Measurements from ENCODE around the gene NT5C1A. TPM values are rescaled to one million over a fixed set of nuclear protein-coding genes. Genes with fewer than 3 reads are reported as not detected.

Gene NT5C1A
- total RNA-seq, 1 donor from 2014 or later, result not detected

DNA sequence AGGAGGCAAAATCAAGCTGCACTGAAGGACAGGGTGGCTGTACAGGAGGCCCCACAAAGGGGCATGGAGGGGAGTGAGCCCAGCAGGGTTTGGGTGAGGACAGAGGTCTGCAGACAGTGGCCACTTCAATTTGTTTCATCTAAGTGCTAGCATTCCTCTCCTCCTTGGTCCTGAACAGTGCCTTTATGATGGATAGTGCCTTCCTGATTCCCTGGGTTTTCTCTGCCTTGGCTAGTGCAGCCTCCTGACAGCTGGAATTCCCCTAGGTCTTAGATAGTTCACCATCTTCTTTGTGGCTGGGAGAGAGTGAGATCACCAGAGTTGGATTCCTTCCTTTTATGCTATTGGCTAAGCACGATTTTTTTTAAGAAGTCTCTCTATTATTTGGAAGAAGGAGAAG lies 23.1 kb upstream of the NT5C1A start:
- peaks cover 25% of the 10 kb centered on the region for H3K27me3 Mint-ChIP-seq (ENCODE audit: unreplicated experiment)
- no peak for DNase-seq (ENCODE audit: low spot score)
- no peak overlapping the region for H3K4me3 Mint-ChIP-seq (ENCODE audit: unreplicated experiment)
- peaks cover 5% of the 10 kb centered on the region for H3K4me1 Mint-ChIP-seq (ENCODE audit: unreplicated experiment)
- H3K36me3 Mint-ChIP-seq (ENCODE audit: low read depth, unreplicated experiment), result no peaks in the 10 kb centered on the region
- TF ChIP-seq CTCF (IDR thresholded peaks at IDR 0.05; ENCODE audit: unreplicated experiment), result no peak
- no peak overlapping the region for H3K27ac Mint-ChIP-seq (ENCODE audit: unreplicated experiment)
- no peaks in the 10 kb centered on the region for H3K9me3 Mint-ChIP-seq (ENCODE audit: unreplicated experiment)

- DNase-seq (ENCODE audit: low spot score), result no peak
- Mint-ChIP-seq H3K27me3 (ENCODE audit: unreplicated experiment) (peaks cover 29% of the 10 kb centered on the region), H3K9me3 (ENCODE audit: unreplicated experiment) (no peaks in the 10 kb centered on the region), H3K36me3 (ENCODE audit: low read depth, unreplicated experiment) (no peaks in the 10 kb centered on the region), H3K4me1 (ENCODE audit: unreplicated experiment) (peaks cover 8% of the 10 kb centered on the region), H3K4me3 (ENCODE audit: unreplicated experiment) (no peak overlapping the region), H3K27ac (ENCODE audit: unreplicated experiment) (no peak overlapping the region)
- no peak for TF ChIP-seq CTCF (IDR thresholded peaks at IDR 0.05; ENCODE audit: unreplicated experiment)
Measured at GRCh38 chr1:39694026-39694425, 22.1 kb upstream of the NT5C1A start.

- Mint-ChIP-seq H3K9me3 (ENCODE audit: unreplicated experiment) (no peaks in the 10 kb centered on the region), H3K27me3 (ENCODE audit: unreplicated experiment) (peaks cover 36% of the 10 kb centered on the region), H3K4me1 (ENCODE audit: unreplicated experiment) (peaks cover 8% of the 10 kb centered on the region), H3K36me3 (ENCODE audit: low read depth, unreplicated experiment) (peaks cover 6% of the 10 kb centered on the region), H3K4me3 (ENCODE audit: unreplicated experiment) (no peak overlapping the region), H3K27ac (ENCODE audit: unreplicated experiment) (no peak overlapping the region)
- no peak for TF ChIP-seq CTCF (IDR thresholded peaks at IDR 0.05; ENCODE audit: unreplicated experiment)
- no peak for DNase-seq (ENCODE audit: low spot score)
Measured at GRCh38 chr1:39692152-39693074, 20.5 kb upstream of the NT5C1A start.

DNA sequence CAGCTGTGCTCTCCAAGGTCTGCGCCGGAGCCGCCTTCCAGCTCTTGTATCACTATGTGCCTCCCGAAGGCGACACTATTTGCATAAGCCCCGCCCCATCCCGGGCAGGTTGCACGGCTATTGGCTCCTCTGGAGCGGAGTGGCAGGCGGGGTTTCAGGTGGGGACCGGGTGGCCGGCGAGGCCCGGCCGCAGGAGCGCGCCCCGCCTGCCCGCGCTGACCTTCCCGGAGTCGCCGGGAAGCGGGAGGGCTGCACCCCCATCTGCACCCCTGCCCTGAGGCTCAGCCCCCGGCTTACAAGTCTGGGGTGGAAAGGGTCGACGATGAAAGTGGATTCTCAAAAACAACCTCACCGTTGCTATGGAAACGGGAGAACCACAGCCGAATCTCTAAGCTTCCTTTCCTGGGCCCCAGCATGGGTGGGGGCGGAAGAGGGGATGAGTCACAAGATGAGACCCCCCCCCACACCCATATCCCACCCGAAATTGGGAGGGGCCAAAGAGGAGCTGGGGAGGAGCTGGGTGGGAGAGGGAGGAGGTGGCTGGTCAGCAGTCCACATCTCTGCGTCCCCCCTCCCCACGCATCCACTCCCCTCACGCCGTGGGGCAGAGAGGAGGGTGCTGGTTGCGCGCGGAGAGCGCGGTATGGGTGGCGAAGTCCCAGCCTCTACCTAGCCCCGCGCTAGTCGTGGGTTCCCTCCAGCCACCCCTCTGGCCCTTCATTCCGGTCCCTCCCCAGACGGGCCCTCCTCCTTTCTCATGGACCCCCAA lies 19.7 kb upstream of the NT5C1A start, which contains the start of gene HPCAL4:
HPCAL4 (minus strand) TSS at position 51 of the 769 bp plus-strand sequence. CDS start 6,830 bp downstream, outside the sequence.
- Mint-ChIP-seq H3K36me3 (ENCODE audit: low read depth, unreplicated experiment) (peaks cover 6% of the 10 kb centered on the region), H3K4me1 (ENCODE audit: unreplicated experiment) (peaks cover 8% of the 10 kb centered on the region), H3K27me3 (ENCODE audit: unreplicated experiment) (peaks cover 34% of the 10 kb centered on the region), H3K9me3 (ENCODE audit: unreplicated experiment) (no peaks in the 10 kb centered on the region), H3K27ac (ENCODE audit: unreplicated experiment) (no peak within 1 kb of the TSS), H3K4me3 (ENCODE audit: unreplicated experiment) (no peak within 1 kb of the TSS)
- DNase-seq (ENCODE audit: low spot score), result peak; percentile 90
- no peak for TF ChIP-seq CTCF (IDR thresholded peaks at IDR 0.05; ENCODE audit: unreplicated experiment)

Data from endothelial cell (in vitro differentiated cells).